ENCODE measurements around the gene MRPL10. TPM values are rescaled to one million over a fixed set of nuclear protein-coding genes. Genes with fewer than 3 reads are reported as not detected.
A peak's percentile ranks its signal among the peaks of the same experiment; 100 is the strongest.

Gene MRPL10
- total and polyA plus RNA-seq, 2 of the 8 experiments (the other 6 are each of a cell fraction or from before 2014, with no cell fraction given), result 85.3 to 214 TPM

DNA sequence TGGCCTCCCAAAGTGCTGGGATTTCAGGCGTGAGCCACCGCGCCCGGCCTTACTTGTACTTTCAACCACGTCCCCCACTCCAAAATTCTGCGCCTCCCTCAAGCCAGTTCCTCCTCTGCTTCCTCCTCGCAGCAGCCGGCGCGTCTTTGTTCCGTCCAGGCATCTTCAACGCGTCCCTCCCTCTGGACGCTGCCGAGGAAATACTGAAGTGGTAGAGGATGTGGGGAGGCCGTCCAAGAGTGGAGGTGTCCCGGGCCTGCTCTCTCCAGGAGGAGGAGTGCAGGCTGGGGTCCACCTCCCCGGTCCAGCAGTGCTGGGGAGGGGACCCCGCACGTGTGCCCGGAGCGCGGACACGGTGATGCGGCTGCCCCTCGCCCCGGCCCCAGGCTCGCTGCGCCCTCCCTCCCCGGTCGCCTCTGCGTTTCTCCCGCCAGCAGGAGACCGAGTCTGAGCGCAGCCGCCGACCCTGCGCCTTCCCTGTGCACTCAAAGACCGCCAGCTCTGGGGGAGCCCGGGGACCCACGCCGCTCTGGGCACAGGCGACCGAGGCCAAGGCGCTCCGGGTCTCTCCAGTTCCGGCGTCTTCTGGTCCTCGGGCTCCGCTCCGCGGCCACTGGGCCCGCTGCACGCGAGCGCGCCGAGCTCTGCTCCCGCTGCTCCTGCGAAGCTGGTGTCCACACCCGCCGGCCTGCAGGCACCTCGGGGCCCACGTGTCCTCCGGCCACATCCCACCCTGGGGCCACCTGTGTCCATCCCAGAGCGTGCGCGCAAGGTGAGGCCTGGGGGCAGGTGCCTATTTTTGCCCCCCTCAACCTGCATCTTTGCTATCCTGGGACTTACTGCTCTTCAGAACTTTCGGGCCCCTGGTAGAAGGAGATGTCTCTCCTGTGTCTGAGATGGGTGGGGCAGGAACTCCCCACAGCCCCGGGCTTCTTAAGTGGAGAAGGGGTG lies 41.5 kb downstream of the MRPL10 start (continued):
- TF ChIP-seq MAX (IDR thresholded peaks at IDR 0.05) (peak; percentile 69), SP1 (IDR thresholded peaks at IDR 0.05; ENCODE audit: low read depth, low read length) (no peak), TCF12 (IDR thresholded peaks at IDR 0.05; ENCODE audit: low read depth, low read length) (no peak)

Measured in H1 (cell line).